Lower leg skin (tissue), 3 donors: ENCODE results near the gene TSEN15.

Experiments
- POLR2A ChIP-seq, 2 donors: fragments of 450-650 bp; IDR thresholded peaks; one replicate each; pipeline ENCODE4 v1.6.1; 2016 to 2017; ENCODE audit warnings: antibody characterized with exemption in 2 of 2, mild to moderate bottlenecking in 1 of 2, moderate library complexity in 1 of 2
- TF ChIP-seq, protein P1 (sequence below), 3 donors: fragments of 450-650 bp; IDR thresholded peaks; one replicate each; pipeline ENCODE4 v1.5.1; 2016; ENCODE audit warnings: antibody characterized with exemption in 3 of 3, mild to moderate bottlenecking in 3 of 3, moderate library complexity in 2 of 3

DNA sequence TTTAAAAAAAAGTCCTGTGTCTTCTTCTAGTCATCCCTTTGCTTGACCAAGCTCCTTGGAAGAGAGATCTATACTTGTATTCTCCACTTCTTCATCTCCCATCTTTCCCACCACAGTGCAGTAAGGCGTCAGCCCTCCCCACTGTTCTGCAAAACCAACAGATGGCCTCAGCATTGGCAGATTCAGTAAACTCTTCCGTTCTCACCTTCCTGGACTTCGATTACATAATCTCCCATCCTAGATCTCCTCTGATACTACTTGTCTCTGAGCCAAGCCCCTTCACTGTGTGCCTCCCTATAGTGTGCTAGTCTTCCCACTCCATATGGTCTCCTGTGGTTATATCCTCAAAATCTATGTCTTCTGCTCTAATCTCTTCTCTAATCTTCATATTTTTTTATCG, 12.4 kb upstream of the TSEN15 start:
- TF ChIP-seq, protein P1, sequence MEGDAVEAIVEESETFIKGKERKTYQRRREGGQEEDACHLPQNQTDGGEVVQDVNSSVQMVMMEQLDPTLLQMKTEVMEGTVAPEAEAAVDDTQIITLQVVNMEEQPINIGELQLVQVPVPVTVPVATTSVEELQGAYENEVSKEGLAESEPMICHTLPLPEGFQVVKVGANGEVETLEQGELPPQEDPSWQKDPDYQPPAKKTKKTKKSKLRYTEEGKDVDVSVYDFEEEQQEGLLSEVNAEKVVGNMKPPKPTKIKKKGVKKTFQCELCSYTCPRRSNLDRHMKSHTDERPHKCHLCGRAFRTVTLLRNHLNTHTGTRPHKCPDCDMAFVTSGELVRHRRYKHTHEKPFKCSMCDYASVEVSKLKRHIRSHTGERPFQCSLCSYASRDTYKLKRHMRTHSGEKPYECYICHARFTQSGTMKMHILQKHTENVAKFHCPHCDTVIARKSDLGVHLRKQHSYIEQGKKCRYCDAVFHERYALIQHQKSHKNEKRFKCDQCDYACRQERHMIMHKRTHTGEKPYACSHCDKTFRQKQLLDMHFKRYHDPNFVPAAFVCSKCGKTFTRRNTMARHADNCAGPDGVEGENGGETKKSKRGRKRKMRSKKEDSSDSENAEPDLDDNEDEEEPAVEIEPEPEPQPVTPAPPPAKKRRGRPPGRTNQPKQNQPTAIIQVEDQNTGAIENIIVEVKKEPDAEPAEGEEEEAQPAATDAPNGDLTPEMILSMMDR (IDR thresholded peaks at IDR 0.05), result no peak
- TF ChIP-seq POLR2A (IDR thresholded peaks at IDR 0.05), result no peak
